K562 (cell line): Measurements from ENCODE around the gene EFNA5.

Experiments used
- NCOR1 ChIP-seq: fragments of 450-650 bp; IDR thresholded peaks from 2 replicates; pipeline ENCODE4 v1.6.1; 2016; ENCODE audit warnings: mild to moderate bottlenecking, moderate library complexity
- POLR2A ChIP-seq: fragments of 450-650 bp; conservative IDR thresholded peaks from 2 replicates; pipeline ENCODE4 v1.6.1; 2016
- TEAD1 ChIP-seq, 2 experiments: fragments of 450-650 bp in 1 of 2; sonication (generic) in 1 of 2; formaldehyde crosslinking; IDR thresholded peaks; 2 replicates each; pipeline versions ENCODE4 v1.4.0 to v1.8.0; 2020 to 2022; ENCODE audit warnings: mild to moderate bottlenecking in 2 of 2, missing genetic modification reagents in 1 of 2

DNA sequence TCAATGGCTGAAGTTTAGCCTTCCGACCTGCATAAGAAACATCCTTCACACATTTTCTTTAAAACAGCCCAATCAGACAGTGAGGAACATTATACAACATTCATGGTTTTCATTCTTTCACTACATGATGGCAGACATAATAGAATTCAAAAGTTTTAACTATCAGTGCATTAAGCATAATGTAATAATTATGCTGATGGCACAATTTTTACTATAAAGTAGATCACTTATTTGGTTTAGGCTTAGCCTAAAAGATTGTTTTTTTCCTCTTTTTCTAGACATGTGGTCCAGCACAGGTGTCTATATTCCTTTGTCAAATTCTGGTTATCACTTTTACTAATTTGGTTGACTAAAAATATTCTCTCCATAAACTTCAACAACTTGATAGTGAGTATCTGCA, 46.5 kb downstream of the EFNA5 start:
- TF ChIP-seq NCOR1 (no peak), TEAD1 (CRISPR knock-in tag; IDR thresholded peaks at IDR 0.05) (no peak), POLR2A (no peak)
